Chondrocyte (in vitro differentiated cells): Measurements from ENCODE around the gene ZNF723. TPM values are rescaled to one million over a fixed set of nuclear protein-coding genes. Genes with fewer than 3 reads are reported as not detected.
"Not testable (repeated sequence)": the region's sequence is repeated elsewhere in the genome, so short reads cannot be mapped to it uniquely, and the experiment has no call there.

Experiments used
- DNase-seq: peaks from one replicate; pipeline ENCODE4 v3.0.0; 2021; ENCODE audit warnings: mixed read lengths, low spot score
- H3K27ac Mint-ChIP-seq: one replicate; pipeline ENCODE4 v1.8.0; 2021; ENCODE audit warnings: mild to moderate bottlenecking, moderate library complexity, mixed read lengths; ENCODE audit not compliant: unreplicated experiment
- H3K27me3 Mint-ChIP-seq: 2 replicates; pipeline ENCODE4 v1.8.0; 2021; ENCODE audit warnings: low read depth, mixed read lengths
- H3K36me3 Mint-ChIP-seq: 2 replicates; pipeline ENCODE4 v1.8.0; 2021; ENCODE audit warnings: low read depth, mixed read lengths
- H3K4me1 Mint-ChIP-seq: 2 replicates; pipeline ENCODE4 v1.8.0; 2021; ENCODE audit warnings: low read depth, mild to moderate bottlenecking, mixed read lengths
- H3K4me3 Mint-ChIP-seq: one replicate; pipeline ENCODE4 v1.8.0; 2021; ENCODE audit warnings: mild to moderate bottlenecking, moderate library complexity, mixed read lengths; ENCODE audit not compliant: unreplicated experiment
- H3K9me3 Mint-ChIP-seq: 2 replicates; pipeline ENCODE4 v1.8.0; 2021; ENCODE audit warnings: low read depth, mixed read lengths
- long read RNA-seq: library from polyadenylated mRNA; stranded (forward); transcript quantifications from one replicate; pipeline ENCODE4 v2.0.0, GENCODE V29; 2021
- total RNA-seq: library from RNA; stranded (reverse); gene quantifications from 3 replicates; pipeline ENCODE4 v1.2.1, GENCODE V29; 2021
- TF ChIP-seq, protein P1 (sequence below): fragments of 200-600 bp; sonication (generic); IDR thresholded peaks from 2 replicates; pipeline ENCODE4 v1.5.0; 2021; ENCODE audit warnings: antibody characterized with exemption, mild to moderate bottlenecking, moderate library complexity

The ZNF723 gene
- not detected in 3 replicates for total RNA-seq
- long read RNA-seq: 0 reads

DNA sequence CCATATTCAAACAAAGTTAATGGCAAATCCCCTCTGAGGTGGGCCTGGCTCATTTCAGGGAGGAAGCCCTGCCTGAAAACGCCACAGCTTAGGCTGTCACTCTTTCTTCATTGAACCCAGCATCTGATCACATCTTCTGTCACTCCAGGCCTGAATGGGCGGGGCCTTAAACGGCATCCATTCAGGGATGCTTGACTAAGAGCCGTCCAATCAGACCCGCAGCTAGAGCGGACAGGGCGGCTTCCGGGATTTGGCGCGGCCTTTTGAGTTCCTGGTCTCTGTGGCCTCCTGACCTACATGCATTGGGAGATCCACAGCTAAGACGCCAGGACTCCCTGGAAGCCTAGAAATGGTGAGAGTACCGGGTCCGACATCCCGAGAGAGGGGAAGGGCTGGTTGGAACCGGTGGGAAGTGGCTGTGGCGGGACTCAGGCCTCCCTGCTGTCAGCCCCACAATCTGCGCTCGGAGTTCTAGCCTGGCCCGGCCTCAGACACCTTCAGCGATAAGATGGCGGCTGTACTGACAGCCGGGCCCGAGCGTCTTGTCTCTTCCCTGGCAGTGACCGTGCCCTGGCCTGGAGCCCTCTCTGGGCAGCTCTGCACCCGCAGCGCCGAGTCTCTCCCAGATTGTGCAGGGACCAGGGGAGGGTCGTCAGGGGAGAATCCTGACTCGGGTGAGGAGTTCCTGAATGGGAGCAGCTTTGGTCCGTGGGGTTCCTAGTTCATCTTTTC lies at the start of gene ZNF723:
TSS of gene ZNF723 (plus strand) at position 261 of the 732 bp plus-strand sequence. CDS start at position 350, 89 bp downstream.
- no peak within 1 kb of the TSS for H3K4me3 Mint-ChIP-seq
- H3K4me1 Mint-ChIP-seq: no peaks in the 10 kb centered on the region
- H3K36me3 Mint-ChIP-seq: no peaks in the 10 kb centered on the region
- peak; percentile 89 for DNase-seq
- H3K27ac Mint-ChIP-seq: no peak within 1 kb of the TSS
- H3K27me3 Mint-ChIP-seq: no peaks in the 10 kb centered on the region
- TF ChIP-seq, protein P1, sequence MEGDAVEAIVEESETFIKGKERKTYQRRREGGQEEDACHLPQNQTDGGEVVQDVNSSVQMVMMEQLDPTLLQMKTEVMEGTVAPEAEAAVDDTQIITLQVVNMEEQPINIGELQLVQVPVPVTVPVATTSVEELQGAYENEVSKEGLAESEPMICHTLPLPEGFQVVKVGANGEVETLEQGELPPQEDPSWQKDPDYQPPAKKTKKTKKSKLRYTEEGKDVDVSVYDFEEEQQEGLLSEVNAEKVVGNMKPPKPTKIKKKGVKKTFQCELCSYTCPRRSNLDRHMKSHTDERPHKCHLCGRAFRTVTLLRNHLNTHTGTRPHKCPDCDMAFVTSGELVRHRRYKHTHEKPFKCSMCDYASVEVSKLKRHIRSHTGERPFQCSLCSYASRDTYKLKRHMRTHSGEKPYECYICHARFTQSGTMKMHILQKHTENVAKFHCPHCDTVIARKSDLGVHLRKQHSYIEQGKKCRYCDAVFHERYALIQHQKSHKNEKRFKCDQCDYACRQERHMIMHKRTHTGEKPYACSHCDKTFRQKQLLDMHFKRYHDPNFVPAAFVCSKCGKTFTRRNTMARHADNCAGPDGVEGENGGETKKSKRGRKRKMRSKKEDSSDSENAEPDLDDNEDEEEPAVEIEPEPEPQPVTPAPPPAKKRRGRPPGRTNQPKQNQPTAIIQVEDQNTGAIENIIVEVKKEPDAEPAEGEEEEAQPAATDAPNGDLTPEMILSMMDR: no peak
- H3K9me3 Mint-ChIP-seq: peaks cover 38% of the 10 kb centered on the region

- no peak for DNase-seq
- H3K36me3 Mint-ChIP-seq: no peaks in the 10 kb centered on the region
- no peak within 1 kb of the TSS for H3K27ac Mint-ChIP-seq
- H3K27me3 Mint-ChIP-seq: no peaks in the 10 kb centered on the region
- peaks cover 44% of the 10 kb centered on the region for H3K9me3 Mint-ChIP-seq
- H3K4me3 Mint-ChIP-seq: no peak within 1 kb of the TSS
- TF ChIP-seq, protein P1: no peak
- H3K4me1 Mint-ChIP-seq: no peaks in the 10 kb centered on the region
These were observed 48.3 kb upstream of the ZNF723 start, which contains the start of gene ZNF99 for GRCh38 chr19:22783651-22784410. Gene ZNF99, minus strand, starts transcription at chr19:22784151. Its CDS starts 135 bp downstream, at chr19:22784016.

- not testable (repeated sequence) for DNase-seq, H3K27ac Mint-ChIP-seq, H3K4me3 Mint-ChIP-seq, H3K27me3 Mint-ChIP-seq, H3K4me1 Mint-ChIP-seq, H3K36me3 Mint-ChIP-seq
- peaks cover 53% of the 10 kb centered on the region for H3K9me3 Mint-ChIP-seq
These were observed 39.2 kb upstream of the ZNF723 start for GRCh38 chr19:22792863-22793262.

DNA sequence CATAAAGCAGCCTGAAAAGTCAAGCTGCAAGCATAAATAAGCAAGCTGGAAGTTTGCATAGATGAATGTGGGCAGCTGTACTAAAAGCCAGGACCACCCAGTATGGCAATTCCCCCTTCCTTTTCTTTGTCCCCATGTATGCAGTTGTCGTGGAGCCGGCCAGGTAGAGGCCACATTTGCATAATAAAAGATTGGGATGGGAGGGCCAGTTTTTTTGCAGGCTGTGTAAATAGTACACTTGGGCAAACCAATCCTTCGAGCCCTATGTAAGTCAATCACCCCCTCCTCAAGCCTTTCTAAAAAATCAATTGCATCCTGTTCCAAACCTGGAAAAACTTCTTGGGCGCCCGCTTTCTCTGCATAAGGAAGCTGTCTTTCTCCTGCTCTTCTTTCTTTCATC lies 35.1 kb upstream of the ZNF723 start:
- H3K9me3 Mint-ChIP-seq: peaks cover 56% of the 10 kb centered on the region
- no peaks in the 10 kb centered on the region for H3K4me1 Mint-ChIP-seq
- DNase-seq: no peak
- no peak overlapping the region for H3K27ac Mint-ChIP-seq
- TF ChIP-seq, protein P1: no peak
- H3K4me3 Mint-ChIP-seq: no peak overlapping the region
- peaks cover 10% of the 10 kb centered on the region for H3K36me3 Mint-ChIP-seq
- no peaks in the 10 kb centered on the region for H3K27me3 Mint-ChIP-seq

- TF ChIP-seq, protein P1: no peak
- H3K27ac Mint-ChIP-seq: no peak overlapping the region
- no peak overlapping the region for H3K4me3 Mint-ChIP-seq
- H3K36me3 Mint-ChIP-seq: no peaks in the 10 kb centered on the region
- no peaks in the 10 kb centered on the region for H3K4me1 Mint-ChIP-seq
- H3K27me3 Mint-ChIP-seq: no peaks in the 10 kb centered on the region
- H3K9me3 Mint-ChIP-seq: peaks cover 49% of the 10 kb centered on the region
- no peak for DNase-seq
These were observed 25.7 kb upstream of the ZNF723 start for GRCh38 chr19:22806418-22806817.
